CD4-positive, CD25-positive, alpha-beta regulatory T cell (primary cell): ENCODE data around the gene ERVK3-1. TPM values are rescaled to one million over a fixed set of nuclear protein-coding genes. Genes with fewer than 3 reads are reported as not detected.

ENCODE experiments used
- ATAC-seq, 2 donors: fragments of 150-1000 bp; cut with Tn5 transposase; one replicate each; pipeline ENCODE4 v1.10.0; 2021; ENCODE audit warnings: low read depth in 2 of 2, moderate number of reproducible peaks in 2 of 2, moderate library complexity in 1 of 2
- DNase-seq, 3 donors: peaks; one replicate each; pipeline versions ENCODE4 v3.0.0 to v3.0.0-alpha.2; 2012 to 2022; ENCODE audit warnings: mixed read lengths in 1 of 3
- H3K27ac ChIP-seq: one replicate; pipeline ENCODE4 v1.7.0; 2013; ENCODE audit warnings: mild to moderate bottlenecking, low read length; ENCODE audit not compliant: insufficient read depth, poor library complexity, severe bottlenecking
- H3K27me3 ChIP-seq: one replicate; pipeline ENCODE4 v1.7.0; 2013; ENCODE audit warnings: low read length; ENCODE audit not compliant: control insufficient read depth, insufficient read depth
- H3K36me3 ChIP-seq: one replicate; pipeline ENCODE4 v1.7.0; 2013; ENCODE audit warnings: mild to moderate bottlenecking, low read length, moderate library complexity; ENCODE audit not compliant: control insufficient read depth, insufficient read depth
- H3K4me1 ChIP-seq: 2 replicates; pipeline ENCODE4 v1.7.0; 2013; ENCODE audit warnings: mild to moderate bottlenecking, low read length; ENCODE audit not compliant: insufficient read depth, control insufficient read depth, poor library complexity, severe bottlenecking
- H3K4me3 ChIP-seq: one replicate; pipeline ENCODE4 v1.7.0; 2013; ENCODE audit warnings: low read depth, mild to moderate bottlenecking, low read length, moderate library complexity
- H3K9me3 ChIP-seq, 2 experiments: 1 replicate in 1 of 2; 2 replicates in 1 of 2; pipeline ENCODE4 v1.7.0; 2013; ENCODE audit warnings: low read length in 2 of 2, mild to moderate bottlenecking in 1 of 2, moderate library complexity in 1 of 2; ENCODE audit not compliant: control insufficient read depth in 2 of 2
- H3K27ac Mint-ChIP-seq, 3 donors: one replicate each; pipeline ENCODE4 v1.8.0; 2020 to 2022; ENCODE audit warnings: mild to moderate bottlenecking in 3 of 3, mixed read lengths in 3 of 3, moderate library complexity in 2 of 3
- H3K27me3 Mint-ChIP-seq: one replicate; pipeline ENCODE4 v1.8.0; 2022; ENCODE audit warnings: mild to moderate bottlenecking, mixed read lengths
- H3K36me3 Mint-ChIP-seq: one replicate; pipeline ENCODE4 v1.8.0; 2020; ENCODE audit warnings: mixed read lengths
- H3K4me1 Mint-ChIP-seq, 4 donors: one replicate each; pipeline ENCODE4 v1.8.0; 2020 to 2022; ENCODE audit warnings: mixed read lengths in 4 of 4, mild to moderate bottlenecking in 1 of 4
- H3K4me3 Mint-ChIP-seq, 4 donors: one replicate each; pipeline ENCODE4 v1.8.0; 2020 to 2022; ENCODE audit warnings: mild to moderate bottlenecking in 4 of 4, mixed read lengths in 4 of 4, moderate library complexity in 3 of 4
- H3K9me3 Mint-ChIP-seq, 7 donors: one replicate each; pipeline ENCODE4 v1.8.0; 2020 to 2022; ENCODE audit warnings: mixed read lengths in 7 of 7, mild to moderate bottlenecking in 3 of 7, moderate library complexity in 2 of 7
- polyA plus RNA-seq, 4 donors: library from polyadenylated mRNA; unstranded; fragments of 300-500 nt; fragmentation: Illumina TruSeq; gene quantifications; one replicate each; pipeline ENCODE4 v1.2.3, GENCODE V29; 2021
- total RNA-seq: library from RNA; stranded (reverse); gene quantifications from one replicate; pipeline ENCODE4 v1.2.3, GENCODE V29; 2022

The ERVK3-1 gene
- total and polyA plus RNA-seq, 5 donors from 2014 or later = 65.9 to 117 (median 80.6) TPM

GRCh38 chr19:58335630-58336029 lies 30.5 kb downstream of the ERVK3-1 start:
- Mint-ChIP-seq H3K9me3 (peaks cover 0 to 3% (median 0%) of the 10 kb centered on the region in 7 donors), H3K27ac (no peak overlapping the region), H3K27me3 (no peaks in the 10 kb centered on the region), H3K36me3 (peaks cover 32% of the 10 kb centered on the region), H3K4me3 (no peak overlapping the region), H3K4me1 (peaks cover 2 to 15% (median 4%) of the 10 kb centered on the region in 4 donors)
- Histone ChIP-seq H3K4me3 (no peak overlapping the region), H3K36me3 (peaks cover 18% of the 10 kb centered on the region), H3K4me1 (no peaks in the 10 kb centered on the region), H3K27me3 (no peaks in the 10 kb centered on the region), H3K9me3 (no peaks in the 10 kb centered on the region), H3K27ac (no peak overlapping the region)
- DNase-seq (no peak), ATAC-seq (no peak)

- no peak overlapping the region for H3K4me3 ChIP-seq
- no peaks in the 10 kb centered on the region for H3K27me3 ChIP-seq
- no peak overlapping the region for H3K4me3 Mint-ChIP-seq
- H3K36me3 ChIP-seq = peaks cover 18% of the 10 kb centered on the region
- H3K27me3 Mint-ChIP-seq = no peaks in the 10 kb centered on the region
- no peak overlapping the region for H3K27ac Mint-ChIP-seq
- DNase-seq (no peak), ATAC-seq (no peak)
- H3K9me3 Mint-ChIP-seq = peaks cover 0 to 3% (median 0%) of the 10 kb centered on the region in 7 donors
- no peaks in the 10 kb centered on the region for H3K4me1 ChIP-seq
- no peaks in the 10 kb centered on the region for H3K9me3 ChIP-seq
- H3K36me3 Mint-ChIP-seq = peaks cover 37% of the 10 kb centered on the region
- peaks cover 4 to 15% (median 6%) of the 10 kb centered on the region in 4 donors for H3K4me1 Mint-ChIP-seq
- no peak overlapping the region for H3K27ac ChIP-seq
Measured at GRCh38 chr19:58336216-58336615, 31.0 kb downstream of the ERVK3-1 start.

GRCh38 chr19:58336820-58337219 lies 31.6 kb downstream of the ERVK3-1 start:
- ATAC-seq (no peak), DNase-seq (no peak)
- no peak overlapping the region for H3K4me3 ChIP-seq
- no peaks in the 10 kb centered on the region for H3K27me3 ChIP-seq
- Mint-ChIP-seq H3K4me3 (no peak overlapping the region), H3K27ac (no peak overlapping the region), H3K9me3 (peaks cover 0 to 3% (median 0%) of the 10 kb centered on the region in 7 donors), H3K27me3 (no peaks in the 10 kb centered on the region), H3K36me3 (peaks cover 39% of the 10 kb centered on the region), H3K4me1 (peaks cover 4 to 15% (median 7%) of the 10 kb centered on the region in 4 donors)
- no peak overlapping the region for H3K27ac ChIP-seq
- H3K9me3 ChIP-seq = no peaks in the 10 kb centered on the region
- H3K4me1 ChIP-seq = no peaks in the 10 kb centered on the region
- peaks cover 18% of the 10 kb centered on the region for H3K36me3 ChIP-seq

GRCh38 chr19:58338336-58338735 lies 33.2 kb downstream of the ERVK3-1 start:
- Histone ChIP-seq H3K27ac (no peak overlapping the region), H3K9me3 (no peaks in the 10 kb centered on the region), H3K4me3 (no peak overlapping the region), H3K36me3 (peaks cover 18% of the 10 kb centered on the region), H3K4me1 (no peaks in the 10 kb centered on the region), H3K27me3 (no peaks in the 10 kb centered on the region)
- Mint-ChIP-seq H3K4me3 (no peak overlapping the region), H3K4me1 (peaks cover 4 to 10% (median 6%) of the 10 kb centered on the region in 4 donors), H3K27me3 (no peaks in the 10 kb centered on the region), H3K9me3 (peaks cover 0 to 3% (median 0%) of the 10 kb centered on the region in 7 donors), H3K27ac (no peak overlapping the region), H3K36me3 (peaks cover 46% of the 10 kb centered on the region)
- DNase-seq = no peak
- ATAC-seq = no peak

DNA sequence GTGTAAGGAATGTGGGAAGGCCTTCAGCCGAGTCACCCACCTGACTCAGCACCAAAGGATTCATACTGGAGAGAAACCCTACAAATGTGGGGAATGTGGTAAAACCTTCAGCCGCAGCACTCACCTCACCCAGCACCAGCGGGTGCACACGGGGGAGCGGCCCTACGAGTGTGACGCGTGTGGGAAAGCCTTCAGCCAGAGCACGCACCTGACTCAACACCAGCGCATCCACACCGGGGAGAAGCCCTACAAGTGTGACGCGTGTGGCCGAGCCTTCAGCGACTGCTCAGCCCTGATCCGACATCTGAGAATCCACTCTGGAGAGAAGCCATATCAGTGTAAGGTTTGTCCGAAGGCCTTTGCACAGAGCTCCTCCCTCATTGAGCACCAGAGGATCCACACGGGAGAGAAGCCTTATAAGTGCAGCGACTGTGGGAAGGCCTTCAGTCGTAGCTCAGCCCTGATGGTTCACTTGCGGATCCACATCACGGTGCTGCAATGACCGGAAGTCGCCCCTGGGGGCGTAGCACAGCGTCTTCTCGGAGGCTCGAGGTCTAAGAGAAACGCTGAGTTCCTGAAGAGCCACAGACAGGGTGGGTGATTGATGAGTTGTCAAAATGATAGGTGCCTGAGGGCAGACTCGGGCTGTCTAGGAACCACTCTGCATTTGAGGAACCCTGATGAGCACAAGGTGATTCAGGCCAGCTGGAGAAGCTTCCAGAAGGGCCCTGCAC lies 33.8 kb downstream of the ERVK3-1 start:
- Mint-ChIP-seq H3K27me3 (no peaks in the 10 kb centered on the region), H3K4me3 (no peak overlapping the region), H3K4me1 (peaks cover 4 to 10% (median 6%) of the 10 kb centered on the region in 4 donors), H3K27ac (no peak overlapping the region), H3K9me3 (peaks cover 0 to 3% (median 0%) of the 10 kb centered on the region in 7 donors), H3K36me3 (peaks cover 46% of the 10 kb centered on the region)
- Histone ChIP-seq H3K4me1 (no peaks in the 10 kb centered on the region), H3K27ac (no peak overlapping the region), H3K4me3 (no peak overlapping the region), H3K9me3 (no peaks in the 10 kb centered on the region), H3K36me3 (peaks cover 18% of the 10 kb centered on the region), H3K27me3 (no peaks in the 10 kb centered on the region)
- DNase-seq = no peak
- ATAC-seq = no peak

GRCh38 chr19:58345558-58345957 lies 40.4 kb downstream of the ERVK3-1 start:
- H3K27me3 ChIP-seq = no peaks in the 10 kb centered on the region
- no peaks in the 10 kb centered on the region for H3K9me3 ChIP-seq
- no peak overlapping the region for H3K4me3 ChIP-seq
- H3K36me3 Mint-ChIP-seq = peaks cover 22% of the 10 kb centered on the region
- H3K27ac Mint-ChIP-seq = peak overlapping the region in 2 of 3 donors; percentile 80 to 90
- H3K9me3 Mint-ChIP-seq = no peaks in the 10 kb centered on the region
- H3K27ac ChIP-seq = no peak overlapping the region
- DNase-seq (no peak), ATAC-seq (no peak)
- H3K27me3 Mint-ChIP-seq = peaks cover 5% of the 10 kb centered on the region
- H3K4me1 ChIP-seq = peaks cover 20% of the 10 kb centered on the region
- peaks cover 0 to 32% (median 22%) of the 10 kb centered on the region in 4 donors for H3K4me1 Mint-ChIP-seq
- H3K4me3 Mint-ChIP-seq = peak overlapping the region; percentile 57 to 93 (median 84)
- no peaks in the 10 kb centered on the region for H3K36me3 ChIP-seq

GRCh38 chr19:58346961-58347929 lies 42.1 kb downstream of the ERVK3-1 start:
- peak overlapping the region; percentile 69 for H3K4me3 ChIP-seq
- Mint-ChIP-seq H3K36me3 (peaks cover 12% of the 10 kb centered on the region), H3K4me3 (peak overlapping the region; percentile 89 to 96 (median 92)), H3K4me1 (peaks cover 0 to 32% (median 17%) of the 10 kb centered on the region in 4 donors), H3K27me3 (peaks cover 5% of the 10 kb centered on the region), H3K9me3 (peaks cover 0 to 2% (median 0%) of the 10 kb centered on the region in 7 donors), H3K27ac (peak overlapping the region; percentile 86 to 93 (median 90))
- no peaks in the 10 kb centered on the region for H3K36me3 ChIP-seq
- peak overlapping the region; percentile 70 for H3K27ac ChIP-seq
- H3K4me1 ChIP-seq = peaks cover 20% of the 10 kb centered on the region
- no peaks in the 10 kb centered on the region for H3K9me3 ChIP-seq
- DNase-seq = peak; percentile 61 to 73 (median 66)
- peak; percentile 89 for ATAC-seq
- H3K27me3 ChIP-seq = no peaks in the 10 kb centered on the region
